HepG2 (cell line): ENCODE data around the gene CAMTA1. TPM values are rescaled to one million over a fixed set of nuclear protein-coding genes. Genes with fewer than 3 reads are reported as not detected.

Source experiments
- ATAC-seq: fragments of 200-7000 bp; cut with Tn5 transposase; 3 replicates; pipeline ENCODE4 v1.9.1; 2020; ENCODE audit warnings: mild to moderate bottlenecking, moderate library complexity
- BruUV-seq: library from RNA; stranded (reverse); fragments of 400-500 nt; replicated peaks from 2 replicates; lab custom pipeline; 2021; lab: Mats Ljungman, UMichigan
- CTCF ChIA-PET: fragments of 300-600 bp; formaldehyde crosslinking; extraction: SDS; loops from one replicate; lab custom pipeline; 2021; ENCODE audit warnings: low total read pairs, inconsistent platforms, low intra/inter-chr PET ratio; lab: Yijun Ruan, JAX
- POLR2A ChIA-PET: fragments of 350-600 bp; sonication (Branson Sonifier 250); formaldehyde crosslinking; loops from one replicate; lab custom pipeline; 2020; ENCODE audit warnings: antibody characterized with exemption, inconsistent platforms; lab: Yijun Ruan, JAX
- DNase-seq: peaks from one replicate; pipeline ENCODE4 v3.0.0-alpha.2; 2015; ENCODE audit warnings: low spot score
- FAIRE-seq: peaks from 3 replicates; lab custom pipeline; 2011; peaks lifted over from hg19 to GRCh38; lab: Jason Lieb, UNC
- H2AFZ ChIP-seq: one replicate; pipeline ENCODE4 v1.6.1; 2011; ENCODE audit warnings: low read length, inconsistent platforms
- H3K27ac ChIP-seq: fragments of 300-600 bp; 3 replicates; pipeline ENCODE4 v1.8.0; 2011; ENCODE audit warnings: mixed run types, mild to moderate bottlenecking, mixed read lengths, low read length, inconsistent platforms; ENCODE audit not compliant: insufficient read depth; ENCODE audit errors: extremely low read length
- H3K27me3 ChIP-seq, 2 experiments: fragments of 200-600 bp in 1 of 2; 2 replicates in 1 of 2; 3 replicates in 1 of 2; pipeline versions ENCODE4 v1.6.0 to v1.8.0; 2011; ENCODE audit warnings: low read length in 2 of 2, mild to moderate bottlenecking in 2 of 2, moderate library complexity in 2 of 2, inconsistent platforms in 1 of 2; ENCODE audit not compliant: insufficient read depth in 2 of 2, control insufficient read depth in 1 of 2
- H3K36me3 ChIP-seq, 2 experiments: fragments of 200-600 bp in 1 of 2; replicated peaks in 1 of 2; 2 replicates in 1 of 2; 3 replicates in 1 of 2; pipeline versions ENCODE4 v1.5.1 to v1.8.0; 2011; ENCODE audit warnings: low read length in 2 of 2, inconsistent platforms in 1 of 2; ENCODE audit not compliant: insufficient read depth in 2 of 2, control insufficient read depth in 1 of 2
- H3K4me1 ChIP-seq: 2 replicates; pipeline ENCODE4 v1.5.1; 2012; ENCODE audit warnings: low read length, inconsistent platforms; ENCODE audit not compliant: insufficient read depth
- H3K4me2 ChIP-seq: 2 replicates; pipeline ENCODE4 v1.6.0; 2011; ENCODE audit warnings: low read depth, low read length, inconsistent platforms
- H3K4me3 ChIP-seq, 3 experiments: fragments of 200-600 bp in 1 of 3; sonication (generic), shearing (Covaris generic) in 1 of 3; replicated peaks in 1 of 3; 2 replicates each; pipeline ENCODE4 v1.5.1; 2011 to 2016; ENCODE audit warnings: low read length in 3 of 3, inconsistent platforms in 2 of 3, low read depth in 2 of 3, mild to moderate bottlenecking in 2 of 3, control low read depth in 1 of 3, mixed read lengths in 1 of 3; ENCODE audit not compliant: insufficient read depth in 1 of 3
- H3K79me2 ChIP-seq: one replicate; pipeline ENCODE4 v1.6.1; 2011; ENCODE audit warnings: low read length, inconsistent platforms; ENCODE audit not compliant: insufficient read depth
- H3K9ac ChIP-seq: 2 replicates; pipeline ENCODE4 v1.6.0; 2011; ENCODE audit warnings: mild to moderate bottlenecking, low read depth, low read length, inconsistent platforms; ENCODE audit not compliant: insufficient read depth
- H3K9me3 ChIP-seq: 2 replicates; pipeline ENCODE4 v1.5.1; 2012; ENCODE audit warnings: mild to moderate bottlenecking, low read length
- H4K20me1 ChIP-seq: 2 replicates; pipeline ENCODE4 v1.6.0; 2011; ENCODE audit warnings: inconsistent platforms, mild to moderate bottlenecking, low read length, moderate library complexity; ENCODE audit not compliant: insufficient read depth
- ARNT2 ChIP-seq: sonication (generic); formaldehyde crosslinking; IDR thresholded peaks from 2 replicates; pipeline ENCODE4 v1.8.0; 2022; ENCODE audit warnings: mild to moderate bottlenecking, low read depth, missing genetic modification reagents, moderate library complexity
- KIAA2018 ChIP-seq: sonication (generic); formaldehyde crosslinking; IDR thresholded peaks from 2 replicates; pipeline ENCODE4 v1.5.0; 2020; ENCODE audit warnings: mild to moderate bottlenecking, missing genetic modification reagents, borderline replicate concordance
- PHF21A ChIP-seq: sonication (generic); formaldehyde crosslinking; IDR thresholded peaks from 2 replicates; pipeline ENCODE4 v1.5.0; 2020; ENCODE audit warnings: mild to moderate bottlenecking, missing genetic modification reagents
- STAT6 ChIP-seq: sonication (generic); formaldehyde crosslinking; IDR thresholded peaks from 2 replicates; pipeline ENCODE4 v1.4.0; 2020; ENCODE audit warnings: missing genetic modification reagents, mild to moderate bottlenecking, borderline replicate concordance
- ZFX ChIP-seq: sonication (generic); formaldehyde crosslinking; IDR thresholded peaks from 2 replicates; pipeline ENCODE4 v1.4.0; 2020; ENCODE audit warnings: mild to moderate bottlenecking, low read depth, missing genetic modification reagents, moderate library complexity
- ZSCAN5A ChIP-seq: sonication (generic); formaldehyde crosslinking; IDR thresholded peaks from 2 replicates; pipeline ENCODE4 v1.8.0; 2022; ENCODE audit warnings: mild to moderate bottlenecking, missing genetic modification reagents, borderline replicate concordance
- WGBS: methylation state at CpG from one replicate; pipeline ENCODE4 v1.1.6; 2017; ENCODE audit warnings: low lambda C conversion rate; 5-methylcytosine and 5-hydroxymethylcytosine counted together
- in situ Hi-C: cut with HindIII; loops from 2 replicates; pipeline ENCODE4 v1.10.0; 2017; ENCODE audit warnings: low pct_unique_long_range_greater_than_20kb; ENCODE audit not compliant: extremely low pct_ligation_motif_present
- intact Hi-C: fragments of 100-400 bp; cut with micrococcal nuclease; formaldehyde crosslinking; loops from one replicate; pipeline ENCODE4 v1.10.0; 2022; ENCODE audit not compliant: unreplicated experiment
- polyA plus RNA-seq, 8 experiments: library from polyadenylated mRNA; depleted of rRNA in 3 of 8; stranded (reverse) in 7 of 8; unstranded in 1 of 8; fragments of >200 nt; fragmentation: Illumina TruSeq in 4 of 8; extraction: Trizol in 4 of 8; gene quantifications; 2 replicates each; pipeline versions ENCODE4 v1.2.1 to v1.2.3, GENCODE V29; 2011 to 2016; ENCODE audit warnings: low read depth in 4 of 8, missing spikeins in 1 of 8, mixed read lengths in 1 of 8; ENCODE audit not compliant: insufficient read depth in 1 of 8
- total RNA-seq, 5 experiments: library from RNA; depleted of rRNA; stranded (reverse); fragments of >200 nt; fragmentation: Illumina TruSeq; extraction: Trizol; gene quantifications; 2 replicates each; pipeline ENCODE4 v1.2.3, GENCODE V29; 2016; ENCODE audit warnings: low read depth in 1 of 5

The CAMTA1 gene
- total and polyA plus RNA-seq, 2 of the 13 experiments (the other 11 are each of a cell fraction or from before 2014, with no cell fraction given), result 25.0 to 36.4 TPM

- ChIA-PET POLR2A (no interaction called here), CTCF (no interaction called here)
- no TSS peak for BruUV-seq
- ATAC-seq (no peak), DNase-seq (no peak), FAIRE-seq (no peak)
- Histone ChIP-seq H3K79me2 (no peaks in the 10 kb centered on the region), H3K4me2 (no peak overlapping the region), H3K36me3 (peaks cover 1 to 12% of the 10 kb centered on the region in 2 experiments; a peak in 2 of 5 replicates), H4K20me1 (no peaks in the 10 kb centered on the region), H3K27ac (no peak overlapping the region), H2AFZ (no peak overlapping the region), H3K27me3 (no peaks in the 10 kb centered on the region), H3K9ac (no peak overlapping the region), H3K9me3 (no peaks in the 10 kb centered on the region), H3K4me3 (no peak overlapping the region), H3K4me1 (peaks cover 2% of the 10 kb centered on the region)
- in situ Hi-C loops (no loop called here), intact Hi-C loops (no loop called here)
- 87% methylated on average over 4 of the region's 4 CpGs for WGBS
- TF ChIP-seq KIAA2018 (no peak), ARNT2 (CRISPR knock-in tag) (no peak), STAT6 (CRISPR knock-in tag) (no peak), ZSCAN5A (CRISPR knock-in tag) (no peak), PHF21A (CRISPR knock-in tag) (no peak), ZFX (CRISPR knock-in tag) (no peak)
- TF ChIP-seq, all 625 proteins: peak for 0
These were observed 68.9 kb downstream of the CAMTA1 start for GRCh38 chr1:6854166-6854565.
